GM12878 (cell line): Measurements from ENCODE around the gene DGCR8. TPM values are rescaled to one million over a fixed set of nuclear protein-coding genes. Genes with fewer than 3 reads are reported as not detected.
A peak's percentile ranks its signal among the peaks of the same experiment; 100 is the strongest.

Experiments used
- CEBPB ChIP-seq, 2 experiments: fragments of 150-350 bp in 1 of 2; IDR thresholded peaks; 2 replicates each; pipeline ENCODE4 v1.6.1; 2012 to 2014; ENCODE audit warnings: low read depth in 2 of 2, low read length in 2 of 2, borderline replicate concordance in 1 of 2, inconsistent platforms in 1 of 2
- CHD2 ChIP-seq: IDR thresholded peaks from 2 replicates; pipeline ENCODE4 v1.6.1; 2011; ENCODE audit warnings: low read depth, low read length, improper control_type of control experiment, borderline replicate concordance
- GABPA ChIP-seq: IDR thresholded peaks from 2 replicates; pipeline ENCODE4 v1.6.1; 2014; ENCODE audit warnings: antibody characterized with exemption, low read depth, mild to moderate bottlenecking, inconsistent platforms
- HDAC2 ChIP-seq: fragments of 200-600 bp; sonication (generic); IDR thresholded peaks from 2 replicates; pipeline ENCODE4 v1.6.1; 2017
- HDAC6 ChIP-seq: fragments of 200-600 bp; sonication (generic); IDR thresholded peaks from one replicate; pipeline ENCODE4 v1.8.0; 2017; ENCODE audit warnings: antibody characterized with exemption; ENCODE audit not compliant: unreplicated experiment
- HDGF ChIP-seq: fragments of 450-650 bp; IDR thresholded peaks from 2 replicates; pipeline ENCODE4 v1.6.1; 2016; ENCODE audit warnings: antibody characterized with exemption
- JUND ChIP-seq: IDR thresholded peaks from 2 replicates; pipeline ENCODE4 v1.6.1; 2012; ENCODE audit warnings: low read depth, mild to moderate bottlenecking, low read length, improper control_type of control experiment, moderate library complexity
- LARP7 ChIP-seq: fragments of 450-650 bp; IDR thresholded peaks from 2 replicates; pipeline ENCODE4 v1.6.1; 2017; ENCODE audit warnings: mild to moderate bottlenecking
- PAX5 ChIP-seq: IDR thresholded peaks from 2 replicates; pipeline ENCODE4 v1.6.1; 2011; ENCODE audit warnings: low read depth, low read length, borderline replicate concordance
- POLR2A ChIP-seq: IDR thresholded peaks from 2 replicates; pipeline ENCODE4 v1.6.1; 2011; ENCODE audit warnings: low read depth, mild to moderate bottlenecking, low read length
- SREBF1 ChIP-seq: IDR thresholded peaks from 2 replicates; pipeline ENCODE4 v1.6.1; 2012; ENCODE audit warnings: mild to moderate bottlenecking, low read length
- polyA plus RNA-seq, 11 experiments: library from polyadenylated mRNA; depleted of rRNA in 4 of 11; unstranded in 6 of 11; stranded (reverse) in 5 of 11; fragments of >200 nt; fragmentation: Nextera tagmentation in 4 of 11; fragmentation: Illumina TruSeq in 1 of 11; extraction: Ambion mirVana in 4 of 11; extraction: Trizol in 1 of 11; gene quantifications; 1 replicate in 1 of 11; 2 replicates in 10 of 11; pipeline versions ENCODE4 v1.2.1 to v1.2.3, GENCODE V29; 2011 to 2016; ENCODE audit warnings: inconsistent platforms in 2 of 11, missing spikeins in 2 of 11, low read depth in 1 of 11
- total RNA-seq, 4 experiments: library from RNA; depleted of rRNA in 3 of 4; stranded (reverse); fragments of >200 nt in 3 of 4; fragmentation: Illumina TruSeq in 1 of 4; extraction: Trizol in 1 of 4; gene quantifications; 2 replicates each; pipeline versions ENCODE4 v1.2.1 to v1.2.3, GENCODE V29; 2013 to 2021
- TF ChIP-seq, protein P1 (sequence below): fragments of 450-650 bp; IDR thresholded peaks from 2 replicates; pipeline ENCODE4 v1.6.1; 2017; ENCODE audit warnings: mild to moderate bottlenecking
- TF ChIP-seq, protein P2 (sequence below): fragments of 450-650 bp; IDR thresholded peaks from 2 replicates; pipeline ENCODE4 v1.6.1; 2016; ENCODE audit warnings: mild to moderate bottlenecking
- TF ChIP-seq, protein P3 (sequence below): fragments of 450-650 bp; IDR thresholded peaks from 2 replicates; pipeline ENCODE4 v1.6.1; 2017; ENCODE audit warnings: mild to moderate bottlenecking, moderate library complexity
- TF ChIP-seq, protein P4 (sequence below): fragments of 450-650 bp; IDR thresholded peaks from 2 replicates; pipeline ENCODE4 v1.6.1; 2016; ENCODE audit warnings: mild to moderate bottlenecking
- TF ChIP-seq, protein P5 (sequence below): fragments of 450-650 bp; IDR thresholded peaks from 2 replicates; pipeline ENCODE4 v1.6.1; 2017; ENCODE audit warnings: low read depth, mild to moderate bottlenecking, moderate library complexity

DGCR8 gene
- total and polyA plus RNA-seq, 10 of the 15 experiments (the other 5 are each of a cell fraction or from before 2014, with no cell fraction given), result 1.2 to 35.1 (median 17.2) TPM

- TF ChIP-seq, protein P1, sequence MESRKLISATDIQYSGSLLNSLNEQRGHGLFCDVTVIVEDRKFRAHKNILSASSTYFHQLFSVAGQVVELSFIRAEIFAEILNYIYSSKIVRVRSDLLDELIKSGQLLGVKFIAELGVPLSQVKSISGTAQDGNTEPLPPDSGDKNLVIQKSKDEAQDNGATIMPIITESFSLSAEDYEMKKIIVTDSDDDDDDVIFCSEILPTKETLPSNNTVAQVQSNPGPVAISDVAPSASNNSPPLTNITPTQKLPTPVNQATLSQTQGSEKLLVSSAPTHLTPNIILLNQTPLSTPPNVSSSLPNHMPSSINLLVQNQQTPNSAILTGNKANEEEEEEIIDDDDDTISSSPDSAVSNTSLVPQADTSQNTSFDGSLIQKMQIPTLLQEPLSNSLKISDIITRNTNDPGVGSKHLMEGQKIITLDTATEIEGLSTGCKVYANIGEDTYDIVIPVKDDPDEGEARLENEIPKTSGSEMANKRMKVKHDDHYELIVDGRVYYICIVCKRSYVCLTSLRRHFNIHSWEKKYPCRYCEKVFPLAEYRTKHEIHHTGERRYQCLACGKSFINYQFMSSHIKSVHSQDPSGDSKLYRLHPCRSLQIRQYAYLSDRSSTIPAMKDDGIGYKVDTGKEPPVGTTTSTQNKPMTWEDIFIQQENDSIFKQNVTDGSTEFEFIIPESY, result peak; percentile 63; the same call in 1 of the 2 replicates
- TF ChIP-seq POLR2A (no peak), CEBPB (IDR thresholded peaks at IDR 0.05; ENCODE audit: borderline replicate concordance in 1 of 2, low read depth in 2 of 2, low read length in 2 of 2) (no peak), LARP7 (no peak), PAX5 (no peak), GABPA (no peak), HDAC6 (no peak), HDAC2 (no peak), SREBF1 (no peak), CHD2 (no peak), JUND (no peak), HDGF (no peak)
- TF ChIP-seq, protein P2, sequence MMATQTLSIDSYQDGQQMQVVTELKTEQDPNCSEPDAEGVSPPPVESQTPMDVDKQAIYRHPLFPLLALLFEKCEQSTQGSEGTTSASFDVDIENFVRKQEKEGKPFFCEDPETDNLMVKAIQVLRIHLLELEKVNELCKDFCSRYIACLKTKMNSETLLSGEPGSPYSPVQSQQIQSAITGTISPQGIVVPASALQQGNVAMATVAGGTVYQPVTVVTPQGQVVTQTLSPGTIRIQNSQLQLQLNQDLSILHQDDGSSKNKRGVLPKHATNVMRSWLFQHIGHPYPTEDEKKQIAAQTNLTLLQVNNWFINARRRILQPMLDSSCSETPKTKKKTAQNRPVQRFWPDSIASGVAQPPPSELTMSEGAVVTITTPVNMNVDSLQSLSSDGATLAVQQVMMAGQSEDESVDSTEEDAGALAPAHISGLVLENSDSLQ, result peak; percentile 8; the same call in 1 of the 2 replicates
- TF ChIP-seq, protein P3, sequence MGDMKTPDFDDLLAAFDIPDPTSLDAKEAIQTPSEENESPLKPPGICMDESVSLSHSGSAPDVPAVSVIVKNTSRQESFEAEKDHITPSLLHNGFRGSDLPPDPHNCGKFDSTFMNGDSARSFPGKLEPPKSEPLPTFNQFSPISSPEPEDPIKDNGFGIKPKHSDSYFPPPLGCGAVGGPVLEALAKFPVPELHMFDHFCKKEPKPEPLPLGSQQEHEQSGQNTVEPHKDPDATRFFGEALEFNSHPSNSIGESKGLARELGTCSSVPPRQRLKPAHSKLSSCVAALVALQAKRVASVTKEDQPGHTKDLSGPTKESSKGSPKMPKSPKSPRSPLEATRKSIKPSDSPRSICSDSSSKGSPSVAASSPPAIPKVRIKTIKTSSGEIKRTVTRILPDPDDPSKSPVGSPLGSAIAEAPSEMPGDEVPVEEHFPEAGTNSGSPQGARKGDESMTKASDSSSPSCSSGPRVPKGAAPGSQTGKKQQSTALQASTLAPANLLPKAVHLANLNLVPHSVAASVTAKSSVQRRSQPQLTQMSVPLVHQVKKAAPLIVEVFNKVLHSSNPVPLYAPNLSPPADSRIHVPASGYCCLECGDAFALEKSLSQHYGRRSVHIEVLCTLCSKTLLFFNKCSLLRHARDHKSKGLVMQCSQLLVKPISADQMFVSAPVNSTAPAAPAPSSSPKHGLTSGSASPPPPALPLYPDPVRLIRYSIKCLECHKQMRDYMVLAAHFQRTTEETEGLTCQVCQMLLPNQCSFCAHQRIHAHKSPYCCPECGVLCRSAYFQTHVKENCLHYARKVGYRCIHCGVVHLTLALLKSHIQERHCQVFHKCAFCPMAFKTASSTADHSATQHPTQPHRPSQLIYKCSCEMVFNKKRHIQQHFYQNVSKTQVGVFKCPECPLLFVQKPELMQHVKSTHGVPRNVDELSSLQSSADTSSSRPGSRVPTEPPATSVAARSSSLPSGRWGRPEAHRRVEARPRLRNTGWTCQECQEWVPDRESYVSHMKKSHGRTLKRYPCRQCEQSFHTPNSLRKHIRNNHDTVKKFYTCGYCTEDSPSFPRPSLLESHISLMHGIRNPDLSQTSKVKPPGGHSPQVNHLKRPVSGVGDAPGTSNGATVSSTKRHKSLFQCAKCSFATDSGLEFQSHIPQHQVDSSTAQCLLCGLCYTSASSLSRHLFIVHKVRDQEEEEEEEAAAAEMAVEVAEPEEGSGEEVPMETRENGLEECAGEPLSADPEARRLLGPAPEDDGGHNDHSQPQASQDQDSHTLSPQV, result no peak
- TF ChIP-seq, protein P4, sequence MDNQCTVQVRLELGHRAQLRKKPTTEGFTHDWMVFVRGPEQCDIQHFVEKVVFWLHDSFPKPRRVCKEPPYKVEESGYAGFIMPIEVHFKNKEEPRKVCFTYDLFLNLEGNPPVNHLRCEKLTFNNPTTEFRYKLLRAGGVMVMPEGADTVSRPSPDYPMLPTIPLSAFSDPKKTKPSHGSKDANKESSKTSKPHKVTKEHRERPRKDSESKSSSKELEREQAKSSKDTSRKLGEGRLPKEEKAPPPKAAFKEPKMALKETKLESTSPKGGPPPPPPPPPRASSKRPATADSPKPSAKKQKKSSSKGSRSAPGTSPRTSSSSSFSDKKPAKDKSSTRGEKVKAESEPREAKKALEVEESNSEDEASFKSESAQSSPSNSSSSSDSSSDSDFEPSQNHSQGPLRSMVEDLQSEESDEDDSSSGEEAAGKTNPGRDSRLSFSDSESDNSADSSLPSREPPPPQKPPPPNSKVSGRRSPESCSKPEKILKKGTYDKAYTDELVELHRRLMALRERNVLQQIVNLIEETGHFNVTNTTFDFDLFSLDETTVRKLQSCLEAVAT, result peak; percentile 56; the same call in 1 of the 2 replicates
- TF ChIP-seq, protein P5, sequence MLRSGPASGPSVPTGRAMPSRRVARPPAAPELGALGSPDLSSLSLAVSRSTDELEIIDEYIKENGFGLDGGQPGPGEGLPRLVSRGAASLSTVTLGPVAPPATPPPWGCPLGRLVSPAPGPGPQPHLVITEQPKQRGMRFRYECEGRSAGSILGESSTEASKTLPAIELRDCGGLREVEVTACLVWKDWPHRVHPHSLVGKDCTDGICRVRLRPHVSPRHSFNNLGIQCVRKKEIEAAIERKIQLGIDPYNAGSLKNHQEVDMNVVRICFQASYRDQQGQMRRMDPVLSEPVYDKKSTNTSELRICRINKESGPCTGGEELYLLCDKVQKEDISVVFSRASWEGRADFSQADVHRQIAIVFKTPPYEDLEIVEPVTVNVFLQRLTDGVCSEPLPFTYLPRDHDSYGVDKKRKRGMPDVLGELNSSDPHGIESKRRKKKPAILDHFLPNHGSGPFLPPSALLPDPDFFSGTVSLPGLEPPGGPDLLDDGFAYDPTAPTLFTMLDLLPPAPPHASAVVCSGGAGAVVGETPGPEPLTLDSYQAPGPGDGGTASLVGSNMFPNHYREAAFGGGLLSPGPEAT, result no peak
Measured at GRCh38 chr22:20080776-20081654, 974 bp downstream of the DGCR8 start (continued).
